DOHH2 (cell line): ENCODE measurements around the gene SSBP3.

ENCODE experiments used
- H3F3A ChIP-seq: fragments of 200-600 bp; sonication (generic), shearing (Covaris generic); 2 replicates; pipeline ENCODE4 v1.6.0; 2016; ENCODE audit warnings: antibody characterized with exemption, mild to moderate bottlenecking; ENCODE audit not compliant: control insufficient read depth, insufficient read depth
- H3K27ac ChIP-seq: fragments of 200-600 bp; sonication (generic); 2 replicates; pipeline ENCODE4 v1.5.1; 2014; ENCODE audit warnings: low read depth, mild to moderate bottlenecking, low read length, moderate library complexity
- H3K27me3 ChIP-seq: fragments of 200-600 bp; sonication (generic); 2 replicates; pipeline ENCODE4 v1.6.1; 2014; ENCODE audit warnings: mild to moderate bottlenecking, low read length, mixed read lengths; ENCODE audit not compliant: control insufficient read depth
- H3K36me3 ChIP-seq: fragments of 200-600 bp; sonication (generic); 2 replicates; pipeline ENCODE4 v1.6.1; 2014; ENCODE audit warnings: mild to moderate bottlenecking, low read length, moderate library complexity, mixed read lengths; ENCODE audit not compliant: control insufficient read depth
- H3K4me1 ChIP-seq: fragments of 200-600 bp; sonication (generic); 2 replicates; pipeline ENCODE4 v1.6.1; 2014; ENCODE audit warnings: mild to moderate bottlenecking, low read length, mixed read lengths; ENCODE audit not compliant: control insufficient read depth
- H3K4me2 ChIP-seq: fragments of 200-600 bp; sonication (generic); 2 replicates; pipeline ENCODE4 v1.6.0; 2014; ENCODE audit warnings: mild to moderate bottlenecking, low read length, moderate library complexity
- H3K4me3 ChIP-seq: fragments of 200-600 bp; sonication (generic); 2 replicates; pipeline ENCODE4 v1.5.1; 2014; ENCODE audit warnings: mild to moderate bottlenecking, low read length, mixed read lengths
- H3K79me2 ChIP-seq: fragments of 200-600 bp; sonication (generic); 2 replicates; pipeline ENCODE4 v1.6.1; 2014; ENCODE audit warnings: mild to moderate bottlenecking, low read length, mixed read lengths; ENCODE audit not compliant: control insufficient read depth
- H3K9me2 ChIP-seq: fragments of 200-600 bp; sonication (generic); replicated peaks from 2 replicates; pipeline ENCODE4 v1.6.1; 2014; ENCODE audit warnings: mild to moderate bottlenecking, low read length, mixed read lengths; ENCODE audit not compliant: control insufficient read depth
- H3K9me3 ChIP-seq: fragments of 200-600 bp; sonication (generic); 2 replicates; pipeline ENCODE4 v1.6.1; 2014; ENCODE audit warnings: antibody characterized with exemption, low read length, mixed read lengths; ENCODE audit not compliant: control insufficient read depth, insufficient read depth
- H4K20me1 ChIP-seq: fragments of 200-600 bp; sonication (generic); 2 replicates; pipeline ENCODE4 v1.6.0; 2014; ENCODE audit warnings: low read depth, mild to moderate bottlenecking, antibody characterized with exemption, low read length, moderate library complexity; ENCODE audit not compliant: control insufficient read depth, insufficient read depth
- EZH2phosphoT487 ChIP-seq: fragments of 200-600 bp; sonication (generic); IDR thresholded peaks from 2 replicates; pipeline ENCODE4 v1.6.1; 2017; ENCODE audit warnings: borderline replicate concordance, mild to moderate bottlenecking, antibody characterized with exemption, low read length, moderate library complexity, mixed read lengths
- TF ChIP-seq, protein P1 (sequence below): fragments of 200-600 bp; sonication (generic); IDR thresholded peaks from one replicate; pipeline ENCODE4 v1.5.1; 2014; ENCODE audit warnings: antibody characterized with exemption, mild to moderate bottlenecking, low read depth, low read length; ENCODE audit not compliant: poor library complexity, severe bottlenecking

SSBP3 gene

GRCh38 chr1:54361342-54361741 lies 44.9 kb downstream of the SSBP3 start:
- no peaks in the 10 kb centered on the region for H3K9me2 ChIP-seq
- TF ChIP-seq, protein P1, sequence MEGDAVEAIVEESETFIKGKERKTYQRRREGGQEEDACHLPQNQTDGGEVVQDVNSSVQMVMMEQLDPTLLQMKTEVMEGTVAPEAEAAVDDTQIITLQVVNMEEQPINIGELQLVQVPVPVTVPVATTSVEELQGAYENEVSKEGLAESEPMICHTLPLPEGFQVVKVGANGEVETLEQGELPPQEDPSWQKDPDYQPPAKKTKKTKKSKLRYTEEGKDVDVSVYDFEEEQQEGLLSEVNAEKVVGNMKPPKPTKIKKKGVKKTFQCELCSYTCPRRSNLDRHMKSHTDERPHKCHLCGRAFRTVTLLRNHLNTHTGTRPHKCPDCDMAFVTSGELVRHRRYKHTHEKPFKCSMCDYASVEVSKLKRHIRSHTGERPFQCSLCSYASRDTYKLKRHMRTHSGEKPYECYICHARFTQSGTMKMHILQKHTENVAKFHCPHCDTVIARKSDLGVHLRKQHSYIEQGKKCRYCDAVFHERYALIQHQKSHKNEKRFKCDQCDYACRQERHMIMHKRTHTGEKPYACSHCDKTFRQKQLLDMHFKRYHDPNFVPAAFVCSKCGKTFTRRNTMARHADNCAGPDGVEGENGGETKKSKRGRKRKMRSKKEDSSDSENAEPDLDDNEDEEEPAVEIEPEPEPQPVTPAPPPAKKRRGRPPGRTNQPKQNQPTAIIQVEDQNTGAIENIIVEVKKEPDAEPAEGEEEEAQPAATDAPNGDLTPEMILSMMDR = peak; percentile 51
- no peak for TF ChIP-seq EZH2phosphoT487
- H3K9me3 ChIP-seq = no peaks in the 10 kb centered on the region
- H3K4me2 ChIP-seq = peak overlapping the region; percentile 60
- peak overlapping the region; percentile 22 for H3K27ac ChIP-seq
- H3K79me2 ChIP-seq = no peaks in the 10 kb centered on the region
- no peaks in the 10 kb centered on the region for H3K36me3 ChIP-seq
- H3F3A ChIP-seq = peaks cover 5% of the 10 kb centered on the region; the same call in 1 of the 2 replicates
- H4K20me1 ChIP-seq = no peaks in the 10 kb centered on the region
- no peaks in the 10 kb centered on the region for H3K27me3 ChIP-seq
- H3K4me3 ChIP-seq = peak overlapping the region; percentile 42
- peaks cover 66% of the 10 kb centered on the region for H3K4me1 ChIP-seq

- H3K4me1 ChIP-seq = peaks cover 74% of the 10 kb centered on the region
- peak overlapping the region; percentile 22; the same call in 1 of the 2 replicates for H3K27ac ChIP-seq
- H3K36me3 ChIP-seq = no peaks in the 10 kb centered on the region
- no peaks in the 10 kb centered on the region for H4K20me1 ChIP-seq
- H3K79me2 ChIP-seq = no peaks in the 10 kb centered on the region
- no peaks in the 10 kb centered on the region for H3K9me3 ChIP-seq
- peak overlapping the region; percentile 60 for H3K4me2 ChIP-seq
- no peak overlapping the region for H3K4me3 ChIP-seq
- TF ChIP-seq, protein P1 = peak; percentile 17
- TF ChIP-seq EZH2phosphoT487 = no peak
- H3K9me2 ChIP-seq = no peaks in the 10 kb centered on the region
- peaks cover 5% of the 10 kb centered on the region; the same call in 1 of the 2 replicates for H3F3A ChIP-seq
- H3K27me3 ChIP-seq = no peaks in the 10 kb centered on the region
Measured at GRCh38 chr1:54360165-54361005, 45.8 kb downstream of the SSBP3 start.

DNA sequence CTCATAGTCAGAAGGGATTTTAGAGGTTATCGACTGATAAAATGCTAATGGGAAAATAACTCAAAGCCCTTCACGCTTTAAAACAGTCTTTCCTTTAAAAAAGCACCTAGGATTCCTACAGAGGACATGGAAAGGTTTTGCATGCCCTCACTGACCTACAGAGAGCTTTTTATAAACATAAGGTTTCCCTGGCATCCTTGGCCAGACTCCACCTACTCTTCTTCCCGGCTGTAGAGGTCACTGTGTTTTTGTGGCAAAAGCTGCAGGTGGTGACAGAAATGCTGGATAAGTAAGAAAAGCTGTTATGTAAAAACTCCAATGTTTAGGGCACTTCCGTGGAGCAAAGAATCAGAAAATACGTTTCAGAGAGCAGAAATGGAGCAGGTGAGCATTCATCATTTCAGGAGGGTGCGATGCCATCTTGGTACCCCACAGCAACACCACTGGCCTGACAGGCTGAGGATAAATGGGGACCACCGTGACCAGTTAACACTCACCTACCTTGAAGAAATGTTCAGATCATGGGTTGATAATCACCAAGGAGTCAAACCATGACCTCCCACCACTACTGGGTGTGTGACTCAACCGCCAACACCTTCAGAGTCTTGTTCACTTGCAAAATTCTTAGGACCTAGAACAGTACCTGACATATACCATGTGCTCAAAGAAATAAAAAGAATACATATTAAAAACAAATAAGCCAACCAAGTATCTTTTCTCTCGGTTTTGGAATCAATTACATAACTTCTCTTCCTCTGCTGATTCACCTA lies 46.6 kb downstream of the SSBP3 start:
- Histone ChIP-seq H3K9me2 (no peaks in the 10 kb centered on the region), H4K20me1 (no peaks in the 10 kb centered on the region), H3K4me1 (peaks cover 70% of the 10 kb centered on the region)

More for the DNA sequence above, 46.6 kb downstream of the SSBP3 start:
- Histone ChIP-seq H3K4me2 (no peak overlapping the region), H3K9me3 (no peaks in the 10 kb centered on the region), H3F3A (peaks cover 5% of the 10 kb centered on the region; the same call in 1 of the 2 replicates), H3K79me2 (no peaks in the 10 kb centered on the region), H3K27ac (no peak overlapping the region), H3K4me3 (no peak overlapping the region), H3K36me3 (no peaks in the 10 kb centered on the region), H3K27me3 (no peaks in the 10 kb centered on the region)
- TF ChIP-seq EZH2phosphoT487 = no peak
- TF ChIP-seq, protein P1 = no peak
